HT-29 (cell line): ENCODE results near the gene FIGNL2. TPM values are rescaled to one million over a fixed set of nuclear protein-coding genes. Genes with fewer than 3 reads are reported as not detected.
"Not testable (repeated sequence)": the region's sequence is repeated elsewhere in the genome, so short reads cannot be mapped to it uniquely, and the experiment has no call there.

Source experiments
- DNase-seq: peaks from one replicate; pipeline ENCODE4 v3.0.0-alpha.2; 2015; ENCODE audit warnings: low spot score
- total RNA-seq: library from RNA; depleted of rRNA; stranded (reverse); fragments of >200 nt; shearing (Covaris generic); gene quantifications from 2 replicates; pipeline ENCODE4 v1.2.3, GENCODE V29; 2014

The FIGNL2 gene
- total RNA-seq, 1 experiment from 2014 or later = not detected

DNA sequence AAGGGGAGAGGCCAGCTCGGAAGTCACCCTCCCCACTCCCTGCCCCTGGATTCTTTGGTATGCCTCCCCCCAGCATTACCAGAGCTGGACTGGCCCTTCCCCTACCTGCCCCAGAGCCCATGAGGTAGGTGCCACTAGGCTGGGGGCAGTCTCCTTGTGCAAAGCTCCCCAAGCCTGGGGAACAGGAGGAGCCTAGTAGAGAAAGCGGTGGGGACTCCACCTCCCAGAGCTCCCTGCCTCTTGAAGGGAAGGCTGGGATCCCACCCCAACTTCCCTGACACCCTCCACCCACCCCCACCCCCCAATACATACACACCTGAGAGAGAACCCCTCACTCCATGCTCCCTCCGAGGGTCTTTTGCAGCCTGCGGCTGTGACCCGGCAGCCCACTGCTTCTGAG lies 30.4 kb downstream of the FIGNL2 start:
- DNase-seq = no peak

GRCh38 chr12:51817027-51817953 lies 31.2 kb downstream of the FIGNL2 start:
- no peak for DNase-seq

GRCh38 chr12:51815571-51815970 lies 32.9 kb downstream of the FIGNL2 start:
- DNase-seq = no peak

DNA sequence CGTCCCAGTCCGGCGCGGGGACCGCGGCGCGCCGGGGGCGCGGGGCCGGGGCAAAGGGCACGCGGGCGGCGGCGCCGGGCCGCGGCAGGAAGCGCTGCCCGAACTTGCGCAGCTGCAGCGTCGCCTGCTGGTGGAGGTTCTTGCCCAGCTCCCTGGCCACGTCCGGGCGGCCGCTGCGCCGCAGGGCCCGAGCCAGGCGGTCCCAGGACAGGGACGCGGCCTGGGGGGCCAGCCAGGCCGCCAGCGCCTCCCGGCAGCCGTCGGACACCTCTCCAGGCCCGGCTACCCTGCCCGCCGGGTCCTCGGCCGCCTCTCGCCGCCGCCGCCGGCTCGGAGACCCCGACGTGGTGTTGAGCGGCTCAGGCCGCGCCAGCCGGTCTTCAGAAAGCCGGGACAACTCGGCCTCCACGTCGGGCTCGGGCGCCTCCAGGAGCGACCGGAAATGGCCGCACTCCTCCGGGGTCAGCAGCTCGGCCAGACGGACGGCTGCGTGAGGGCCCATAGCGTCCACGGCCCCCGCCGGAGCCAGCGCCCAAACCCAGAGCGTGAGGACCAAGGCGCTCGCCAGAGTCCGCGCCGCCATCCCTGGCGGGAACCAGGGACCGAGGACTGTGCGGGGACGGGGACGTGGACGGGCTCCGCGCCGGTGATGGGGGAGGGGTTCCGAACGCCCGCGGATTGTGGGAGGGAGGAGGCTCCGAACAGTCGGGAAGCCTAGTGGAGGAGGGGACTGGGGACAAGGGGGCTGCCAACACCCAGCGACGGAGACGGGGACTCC lies 34.0 kb downstream of the FIGNL2 start:
- DNase-seq = peak; percentile 46

DNA sequence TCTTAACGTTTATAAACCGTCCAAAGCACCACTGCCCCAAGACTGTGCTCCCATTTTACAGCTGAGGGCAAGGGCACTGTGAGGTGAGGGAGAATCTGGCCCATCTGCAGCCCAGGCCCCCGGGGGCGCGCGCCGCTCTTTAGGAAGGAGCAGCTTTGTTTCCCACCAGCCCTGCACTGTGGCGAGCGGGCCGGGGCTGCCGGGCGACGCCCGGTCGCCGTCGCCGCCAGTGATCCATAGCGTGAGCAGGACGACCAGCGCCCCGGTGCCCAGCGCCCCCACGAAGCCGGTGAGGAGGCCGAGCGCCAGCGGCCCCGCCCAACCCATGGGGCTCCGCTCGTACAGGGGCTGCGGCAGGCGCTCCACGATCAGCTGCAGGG lies 34.6 kb downstream of the FIGNL2 start:
- DNase-seq = no peak

- DNase-seq = no peak
Observed at GRCh38 chr12:51812871-51813270, 35.6 kb downstream of the FIGNL2 start.

GRCh38 chr12:51811203-51812202 lies 37.0 kb downstream of the FIGNL2 start:
- no peak for DNase-seq

GRCh38 chr12:51809193-51809592 lies 39.3 kb downstream of the FIGNL2 start:
- DNase-seq = no peak

DNA sequence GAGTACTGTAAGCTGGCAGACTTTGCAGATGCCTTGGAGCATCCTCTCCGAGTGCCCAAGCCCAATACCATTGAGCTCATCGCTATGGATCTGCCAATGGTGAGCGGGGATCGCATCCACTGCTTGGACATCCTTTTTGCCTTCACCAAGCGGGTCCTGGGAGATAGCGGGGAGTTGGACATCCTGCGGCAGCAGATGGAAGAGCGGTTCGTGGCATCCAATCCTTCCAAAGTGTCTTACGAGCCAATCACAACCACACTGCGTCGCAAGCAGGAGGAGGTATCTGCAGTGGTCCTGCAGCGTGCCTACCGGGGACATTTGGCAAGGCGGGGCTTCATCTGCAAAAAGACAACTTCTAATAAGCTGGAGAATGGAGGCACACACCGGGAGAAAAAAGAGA lies 41.6 kb downstream of the FIGNL2 start:
- DNase-seq = no peak

GRCh38 chr12:51801027-51801426 lies 47.5 kb downstream of the FIGNL2 start:
- no peak for DNase-seq

GRCh38 chr12:51798501-51798900 lies 50.0 kb downstream of the FIGNL2 start:
- DNase-seq = no peak

DNA sequence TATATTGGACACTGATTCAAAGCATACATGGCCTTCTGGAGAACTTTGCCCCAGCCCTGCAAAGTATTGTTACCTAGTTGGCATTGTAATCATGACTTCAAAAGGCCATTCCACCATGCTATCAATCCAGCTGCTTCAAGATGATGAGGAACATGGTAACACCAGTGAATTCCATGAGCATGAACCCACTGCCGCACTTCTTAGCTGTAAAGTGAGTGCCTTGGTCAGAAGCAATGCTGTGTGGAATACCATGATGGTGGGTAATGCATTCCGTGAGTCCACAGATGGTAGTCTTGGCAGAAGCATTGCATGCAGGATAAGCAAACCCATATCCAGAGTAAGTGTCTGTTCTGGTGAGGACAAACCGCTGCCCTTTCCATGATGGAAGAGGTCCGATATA lies 50.5 kb downstream of the FIGNL2 start:
- not testable (repeated sequence) for DNase-seq

DNA sequence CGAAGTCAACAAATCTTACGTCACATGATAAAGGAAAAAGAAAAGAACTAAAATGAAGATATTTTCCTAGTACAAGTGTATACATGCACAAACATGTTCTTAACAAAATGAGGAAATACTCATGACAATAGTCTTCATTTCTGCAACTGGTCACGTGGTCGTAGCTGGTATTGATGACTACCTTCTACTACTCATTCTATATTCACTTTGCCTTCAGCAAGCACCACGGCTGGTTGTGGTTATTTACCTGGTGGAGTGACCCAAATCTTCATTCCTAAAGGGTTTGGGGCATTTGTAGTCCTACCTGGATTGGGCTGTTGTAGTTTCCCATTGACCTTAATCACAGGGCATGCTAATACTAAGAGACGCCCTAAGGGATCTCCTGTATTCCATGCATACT lies 51.2 kb downstream of the FIGNL2 start:
- no peak for DNase-seq

DNA sequence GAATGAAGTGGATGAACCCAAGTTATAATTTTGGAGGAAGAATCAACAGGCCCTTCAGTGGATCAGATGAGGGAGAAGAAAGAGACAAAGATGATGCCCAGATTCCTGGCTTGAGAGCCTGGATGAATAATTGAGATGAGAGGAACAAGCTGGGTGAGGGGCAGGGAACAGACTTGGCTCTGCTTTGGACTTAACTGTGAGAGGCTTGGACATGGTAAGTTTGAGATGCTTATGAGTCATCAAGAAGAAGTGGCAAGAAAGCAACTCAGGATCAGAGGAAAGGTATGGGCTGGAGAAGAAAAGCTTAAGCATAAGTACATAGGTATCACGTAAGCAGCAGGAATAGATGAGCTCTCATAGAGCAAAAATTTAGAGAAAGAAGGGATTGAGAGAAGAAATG lies 55.3 kb downstream of the FIGNL2 start:
- no peak for DNase-seq

DNA sequence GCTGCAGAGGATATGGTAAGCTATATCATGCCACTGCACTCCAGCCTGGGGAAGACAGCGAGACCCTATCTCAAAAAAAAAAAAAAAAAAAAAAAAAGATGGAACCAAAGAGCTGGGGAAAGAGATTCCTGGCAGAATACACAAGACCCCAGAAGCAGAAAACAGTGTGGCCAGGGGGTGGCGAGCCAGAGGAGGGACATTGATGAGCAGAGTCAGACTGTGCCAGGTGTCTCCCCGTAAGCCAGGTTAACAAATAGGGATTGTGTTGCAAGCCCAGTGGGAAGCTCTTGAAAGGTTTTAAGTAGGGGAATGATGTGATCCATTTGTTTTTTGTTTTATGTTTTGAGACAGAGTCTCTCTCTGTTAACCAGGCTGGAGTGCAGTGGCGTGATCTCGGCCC lies 56.1 kb downstream of the FIGNL2 start:
- DNase-seq = no peak

DNA sequence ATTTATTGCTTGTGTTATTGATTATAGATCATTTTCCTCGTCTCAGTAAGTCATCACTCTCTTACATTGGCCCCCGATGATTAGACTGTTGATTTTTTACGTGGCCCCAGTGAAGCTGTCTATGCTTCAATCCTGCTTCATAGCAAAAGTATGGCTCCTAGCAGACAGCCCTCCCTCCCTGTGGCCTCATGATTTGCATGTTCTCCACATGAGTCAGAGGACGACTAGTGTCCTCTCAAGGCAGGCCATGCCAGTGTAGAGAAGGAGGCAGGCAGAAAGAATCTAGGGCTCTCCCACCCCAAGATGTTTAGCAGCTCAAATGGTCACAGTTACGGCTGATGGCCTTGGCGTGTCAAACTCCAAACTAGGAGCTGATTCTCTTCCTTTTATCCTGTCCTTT lies 59.6 kb downstream of the FIGNL2 start:
- DNase-seq = no peak

DNA sequence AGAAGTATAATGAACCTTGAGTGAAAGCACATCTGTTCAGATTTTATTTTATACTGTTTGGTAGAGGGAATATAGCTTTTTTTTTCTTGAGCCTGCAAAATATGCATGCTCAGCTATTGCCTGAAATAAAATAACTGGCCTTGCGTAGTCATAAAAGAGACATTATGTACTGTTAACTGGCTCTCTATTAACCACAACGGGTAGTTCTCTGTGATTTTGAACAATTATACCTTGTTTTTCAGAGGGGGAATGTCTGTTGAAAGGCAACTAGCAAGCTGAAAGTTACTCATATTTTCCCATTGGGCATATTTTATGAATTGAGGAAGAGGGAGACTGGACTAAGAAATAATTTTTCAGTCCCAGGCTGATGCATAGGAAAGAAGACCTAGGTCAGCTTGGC lies 62.6 kb downstream of the FIGNL2 start:
- no peak for DNase-seq

DNA sequence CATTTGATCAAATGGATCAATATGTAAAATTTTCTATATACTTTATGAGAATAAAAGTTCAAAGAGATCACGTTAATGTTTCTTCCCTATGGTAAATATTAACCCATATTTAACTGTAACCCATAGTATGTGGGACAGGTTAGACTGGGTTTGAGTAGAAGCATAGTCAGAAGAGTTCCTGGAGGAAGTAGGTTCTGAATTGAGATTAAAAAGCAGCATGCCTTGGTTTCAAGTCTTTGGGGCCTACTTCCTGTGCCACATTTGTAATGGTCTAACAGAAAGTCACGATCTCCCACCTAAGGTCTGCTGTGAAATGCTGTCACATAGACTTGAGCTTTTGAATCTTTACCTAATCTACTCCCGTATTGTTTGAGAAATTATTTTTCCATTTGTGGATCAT lies 63.8 kb downstream of the FIGNL2 start:
- peak; percentile 25 for DNase-seq

GRCh38 chr12:51779876-51780275 lies 68.6 kb downstream of the FIGNL2 start:
- DNase-seq = no peak

- no peak for DNase-seq
Observed at GRCh38 chr12:51777973-51778372, 70.5 kb downstream of the FIGNL2 start.

DNA sequence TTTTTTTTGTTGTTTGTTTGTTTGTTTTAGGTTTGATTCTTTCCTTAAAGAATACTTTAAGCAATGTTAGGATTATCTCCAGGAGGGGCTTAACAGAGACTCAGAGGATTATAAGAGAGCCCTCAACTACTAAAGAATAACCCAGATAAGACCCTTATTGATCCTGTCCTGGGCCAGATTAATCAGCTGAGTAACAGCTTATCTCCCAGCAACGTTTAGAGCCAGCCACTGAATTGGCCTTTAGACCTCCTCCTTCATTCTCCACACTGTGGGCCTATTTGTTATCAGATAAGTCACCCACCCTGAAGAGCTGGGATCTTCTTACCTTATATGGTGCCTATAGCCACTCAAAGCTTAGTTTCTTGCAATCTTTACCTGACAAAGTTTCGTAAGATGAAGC lies 71.1 kb downstream of the FIGNL2 start:
- DNase-seq = no peak

GRCh38 chr12:51774933-51775332 lies 73.6 kb downstream of the FIGNL2 start:
- DNase-seq = no peak
